Activated T-helper 1 cell treated with anti-CD3 and anti-CD28 coated beads, Interleukin-2, amount 50 U/mL, for 16 hours (primary cell): Measurements from ENCODE around the gene FABP1.
A peak's percentile ranks its signal among the peaks of the same experiment; 100 is the strongest.

ENCODE experiments used
- DNase-seq, 2 donors: peaks; one replicate each; pipeline ENCODE4 v3.0.0-alpha.2; 2020; ENCODE audit warnings: low read depth in 1 of 2, low spot score in 1 of 2

Gene FABP1

GRCh38 chr2:88127888-88128653 lies at the start of gene FABP1:
Gene FABP1 (minus strand): TSS chr2:88128062. CDS start chr2:88128017, 45 bp downstream.
- DNase-seq = no peak

- no peak for DNase-seq
Measured at GRCh38 chr2:88177556-88177955, 49.7 kb upstream of the FABP1 start.

DNA sequence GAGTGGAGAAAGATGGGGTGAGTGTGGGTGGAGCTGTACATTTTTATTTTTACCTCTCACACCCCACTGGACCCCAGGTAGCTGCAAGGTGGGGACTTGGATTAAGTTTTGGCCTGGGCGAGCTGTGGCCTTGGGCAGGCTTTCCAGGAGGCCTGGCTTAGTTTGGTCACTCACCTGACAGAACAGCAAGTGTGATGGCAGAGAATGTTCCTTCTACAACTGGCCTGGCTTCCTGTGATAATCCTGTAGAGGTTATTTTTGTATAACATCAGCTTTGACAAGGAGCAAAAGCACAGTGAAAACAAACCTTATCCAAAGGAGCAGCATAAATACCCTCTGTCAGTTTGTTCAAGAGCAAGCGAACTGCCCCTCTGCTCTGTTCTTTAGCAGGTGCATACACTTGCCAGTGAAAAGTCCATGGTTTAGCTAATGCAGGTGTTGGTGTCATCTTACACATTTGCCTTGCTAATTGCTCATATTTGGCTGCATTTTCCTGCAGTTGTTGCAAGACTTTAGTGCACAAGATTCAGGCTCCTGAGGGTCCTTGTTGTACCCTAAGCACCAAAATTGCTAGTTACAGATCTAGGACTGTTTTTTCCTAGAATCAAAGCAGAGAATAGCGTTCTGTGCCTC lies 48.6 kb upstream of the FABP1 start:
- DNase-seq = no peak

- DNase-seq = no peak
Measured at GRCh38 chr2:88172882-88173281, 45.0 kb upstream of the FABP1 start.

DNA sequence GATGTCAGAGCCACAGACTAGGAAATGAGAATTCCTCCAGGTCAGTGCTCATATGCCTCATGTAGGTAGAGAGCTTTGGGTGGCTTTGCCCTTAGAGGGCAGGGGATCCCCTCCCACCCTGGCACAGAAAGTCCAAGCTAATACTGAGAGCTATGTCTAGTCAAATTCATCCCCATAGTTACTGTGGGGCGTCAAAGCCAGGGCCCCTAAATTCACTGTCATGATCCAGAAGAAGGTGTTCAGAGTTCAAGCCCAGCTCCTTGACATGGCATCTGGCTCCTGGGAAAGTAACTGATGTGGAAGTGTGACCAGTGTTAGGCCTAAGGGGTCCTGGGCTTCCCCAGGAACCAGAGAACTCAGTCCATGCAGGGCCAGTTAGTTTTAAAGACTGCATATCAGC lies 44.1 kb upstream of the FABP1 start:
- DNase-seq = no peak

DNA sequence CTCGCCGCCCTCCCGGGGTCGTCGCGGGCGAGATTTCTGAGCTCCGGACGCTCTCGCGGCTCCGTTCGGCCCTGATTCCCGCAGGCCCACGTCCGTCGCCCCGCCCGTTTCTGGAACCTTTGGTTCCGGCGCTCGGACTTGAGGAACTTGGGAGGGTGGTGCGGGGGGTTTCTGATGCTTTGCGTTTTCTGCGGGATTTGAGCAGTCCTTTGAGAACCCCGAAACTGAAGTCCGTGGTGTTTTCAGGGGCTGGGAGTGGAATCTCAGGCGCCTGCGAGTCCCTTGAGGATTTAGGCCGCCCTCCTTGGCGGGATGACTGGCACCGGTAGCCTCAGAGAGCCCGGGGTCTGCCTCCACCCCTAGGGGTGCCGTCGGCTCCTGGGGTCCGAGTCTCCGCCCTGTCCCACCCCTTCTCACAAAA lies 42.6 kb upstream of the FABP1 start:
- no peak for DNase-seq

GRCh38 chr2:88168386-88168785 lies 40.5 kb upstream of the FABP1 start:
- DNase-seq = no peak

- DNase-seq = no peak
Measured at GRCh38 chr2:88167740-88168139, 39.9 kb upstream of the FABP1 start.

DNA sequence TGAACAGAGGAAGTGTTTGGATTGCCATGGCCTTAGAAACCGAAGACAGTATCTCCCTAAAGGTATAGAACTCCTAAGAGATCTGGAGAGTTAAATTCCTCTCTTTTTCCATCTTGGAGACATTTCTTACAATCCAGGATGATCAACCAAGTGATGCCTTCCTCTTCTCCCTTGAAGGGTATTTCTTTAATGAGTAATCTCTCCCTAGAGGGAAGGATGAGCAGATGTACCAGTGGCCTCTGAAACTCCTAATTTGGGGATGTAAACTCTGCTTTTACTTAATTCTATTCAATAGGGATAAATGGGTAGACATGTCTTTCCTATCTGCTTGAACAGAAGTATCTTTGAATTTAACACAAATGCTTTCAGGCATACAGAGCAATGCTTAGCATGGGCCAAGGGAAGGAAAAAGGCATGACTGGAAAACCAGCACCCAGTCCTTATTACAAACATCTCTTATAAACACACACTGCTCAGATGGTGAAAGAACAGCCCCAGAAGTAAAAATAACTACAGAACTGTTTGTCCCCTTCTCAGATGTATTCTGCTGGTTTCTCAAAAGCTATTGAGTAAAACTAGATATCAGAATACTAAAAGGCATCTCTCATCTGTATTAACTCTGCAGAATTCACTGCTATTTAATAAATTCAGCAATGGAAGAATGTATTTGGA lies 37.6 kb upstream of the FABP1 start:
- DNase-seq = no peak

DNA sequence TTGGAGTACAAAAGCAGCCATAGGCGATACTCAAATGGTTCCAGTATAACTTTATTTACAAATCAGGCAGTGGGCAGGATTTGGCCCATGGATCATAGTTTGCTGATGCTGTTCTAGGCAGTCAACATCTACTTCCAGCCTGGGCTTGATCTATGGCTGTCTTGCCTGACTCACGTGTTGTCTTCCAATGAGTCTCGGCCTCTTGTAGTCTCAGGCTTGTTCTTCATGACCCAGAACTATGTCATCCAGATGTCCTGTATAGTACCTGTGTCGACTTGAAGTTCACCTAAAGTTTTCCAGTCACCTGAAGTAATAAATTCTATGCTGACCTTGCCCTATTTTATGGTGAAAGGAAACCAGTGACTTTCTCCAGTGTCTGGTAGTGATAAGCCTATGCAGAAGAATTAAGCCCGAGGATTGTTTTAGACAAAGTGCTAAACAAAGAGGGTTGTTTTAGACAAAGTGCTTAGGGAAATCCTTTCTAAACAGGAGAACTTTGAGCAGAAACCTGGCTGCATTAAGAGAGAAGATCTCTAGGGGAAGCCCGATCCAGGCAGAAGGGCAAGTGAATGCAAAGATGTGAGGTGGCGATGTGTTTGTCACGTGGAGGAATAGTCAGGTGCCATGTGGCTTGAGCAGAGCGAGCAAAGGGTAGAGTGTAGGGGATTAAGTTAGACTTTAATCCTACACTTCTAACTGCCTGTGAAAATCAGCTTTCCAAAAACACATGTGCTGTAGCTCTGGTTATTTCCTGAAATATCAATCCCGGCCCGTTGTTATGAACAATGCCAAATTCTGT lies 33.8 kb upstream of the FABP1 start:
- no peak for DNase-seq

- DNase-seq = no peak
Measured at GRCh38 chr2:88160517-88160916, 32.7 kb upstream of the FABP1 start.

DNA sequence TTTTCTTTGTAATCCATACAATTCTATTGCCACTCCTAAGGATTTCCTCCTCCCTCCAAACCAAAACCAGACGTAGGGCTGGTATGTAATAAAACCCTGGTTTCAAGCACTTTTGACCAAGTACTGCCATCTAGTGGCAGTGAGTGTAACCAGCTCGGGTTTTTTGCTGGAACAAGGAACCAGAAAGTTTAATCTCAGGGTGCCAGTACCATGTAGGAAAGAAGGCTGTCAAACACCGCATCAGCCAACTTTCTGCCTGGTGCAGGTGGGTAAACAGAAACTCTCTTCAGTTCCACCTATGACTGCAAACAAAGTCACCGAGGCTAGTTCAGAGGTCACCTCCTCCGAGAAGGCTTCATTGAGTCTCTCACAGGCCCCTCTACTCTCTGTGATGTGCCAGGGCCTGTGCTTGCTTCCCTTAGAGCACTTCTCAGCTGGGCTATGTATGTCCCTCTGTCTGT lies 32.1 kb upstream of the FABP1 start:
- DNase-seq = peak in 1 of 2 donors; percentile 13

DNA sequence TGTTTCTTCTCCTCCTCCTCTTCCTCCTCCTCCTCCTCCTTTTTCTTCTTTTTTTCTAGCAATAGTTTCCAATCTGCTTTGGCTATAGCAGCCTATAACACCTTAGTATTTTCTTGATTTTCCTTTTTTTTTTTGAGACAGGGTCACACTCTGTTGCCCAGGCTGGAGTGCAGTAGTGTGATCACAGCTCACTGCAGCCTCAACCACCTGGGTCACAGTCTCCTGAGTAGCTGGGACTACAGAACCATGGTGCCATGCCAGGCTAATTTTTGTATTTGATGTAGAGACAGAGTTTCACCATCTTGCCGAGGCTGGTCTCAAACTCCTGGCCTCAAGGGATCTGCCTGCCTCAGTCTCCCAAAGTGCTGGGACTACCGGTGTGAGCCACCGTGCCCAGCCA lies 31.6 kb upstream of the FABP1 start:
- DNase-seq = no peak

GRCh38 chr2:88148929-88149438 lies 21.1 kb upstream of the FABP1 start:
- no peak for DNase-seq

- no peak for DNase-seq
Measured at GRCh38 chr2:88147145-88147544, 19.3 kb upstream of the FABP1 start.

GRCh38 chr2:88146590-88146989 lies 18.7 kb upstream of the FABP1 start:
- DNase-seq = no peak

DNA sequence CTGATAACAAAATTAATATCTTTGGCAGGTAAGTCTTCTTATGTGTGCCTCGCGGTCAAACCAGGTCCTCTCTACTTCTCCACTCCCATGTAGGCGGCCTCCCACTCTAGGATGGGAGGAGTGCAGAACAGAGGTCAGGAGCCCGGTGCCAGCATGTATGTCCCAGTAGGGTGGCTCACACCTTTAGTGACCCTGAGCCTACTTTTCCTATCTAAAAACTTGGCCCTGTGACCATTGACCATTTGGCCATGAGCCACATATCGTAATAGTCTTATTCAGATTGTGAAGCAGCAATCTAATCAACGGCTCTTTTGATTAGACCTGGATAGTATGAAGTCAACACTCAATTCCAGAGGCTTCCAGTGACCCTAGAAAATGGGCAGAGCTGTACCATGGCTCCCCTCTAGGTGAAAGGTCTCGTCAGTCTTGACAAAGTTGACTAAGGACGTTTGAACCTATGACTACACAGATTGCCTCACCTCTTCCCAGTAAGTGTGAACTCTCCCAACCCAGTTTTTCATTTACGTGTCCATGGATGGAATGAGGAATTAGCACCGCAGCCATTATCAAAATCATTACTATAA lies 17.1 kb upstream of the FABP1 start:
- no peak for DNase-seq

DNA sequence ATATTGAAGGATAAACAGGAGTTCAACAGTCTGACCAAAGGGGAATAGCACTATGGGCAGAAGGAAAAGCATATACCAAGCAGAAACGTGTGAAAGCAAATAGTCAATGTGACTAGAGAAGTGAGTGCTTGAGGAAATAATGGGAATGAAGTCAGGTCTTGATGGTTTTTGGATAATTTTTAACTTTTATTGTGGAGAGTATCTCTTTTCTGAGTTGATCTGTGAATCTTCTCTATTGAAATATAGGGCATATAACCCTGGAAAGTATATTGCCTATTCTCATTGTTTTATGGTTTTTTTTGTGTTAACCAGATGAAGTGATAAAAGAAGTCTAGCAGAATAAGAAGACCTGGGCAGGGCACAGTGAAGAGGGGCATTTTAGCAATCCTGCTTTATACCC lies 16.4 kb upstream of the FABP1 start:
- DNase-seq = no peak

DNA sequence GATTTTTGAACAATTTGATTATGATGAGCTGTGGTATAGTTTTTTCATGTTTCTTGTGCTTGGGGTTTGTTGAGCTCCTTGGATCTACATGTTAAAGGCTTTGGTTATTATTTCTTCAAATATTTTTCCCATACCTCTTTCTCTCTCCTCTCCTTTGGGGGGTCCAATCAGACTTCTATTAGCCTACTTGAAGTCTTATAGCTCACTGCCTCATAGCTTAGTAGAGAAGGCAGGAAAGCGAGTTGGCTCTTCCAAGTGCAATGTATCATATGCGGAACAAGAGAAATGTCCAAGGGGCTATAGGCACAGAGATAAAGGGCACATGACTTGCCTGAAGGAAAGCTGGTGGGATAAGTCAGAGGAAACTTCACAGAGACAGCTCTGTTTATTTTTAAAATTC lies 14.1 kb upstream of the FABP1 start:
- no peak for DNase-seq

- no peak for DNase-seq
Measured at GRCh38 chr2:88139804-88140203, 11.9 kb upstream of the FABP1 start.

- DNase-seq = no peak
Measured at GRCh38 chr2:88139203-88139702, 11.4 kb upstream of the FABP1 start.
